ENCODE results near the gene SF1. TPM values are rescaled to one million over a fixed set of nuclear protein-coding genes. Genes with fewer than 3 reads are reported as not detected.

SF1 gene
- polyA plus RNA-seq, 4 donors = 304 to 417 (median 318) TPM

GRCh38 chr11:64714666-64715065 is 63.7 kb downstream of the SF1 start:
- no peak for DNase-seq (ENCODE audit: low read depth in 4 of 4, low spot score in 3 of 4)

Other genes with a start within 250 kb of the SF1 start
- 10 to 100 TPM; 18.7 to 35.7 (median 27.6) TPM for gene SLC22A11, start 222.6 kb downstream of the SF1 start, polyA plus RNA-seq (ENCODE audit: insufficient read length in 4 of 4)
- gene SLC22A12, start 187.3 kb downstream of the SF1 start, polyA plus RNA-seq (ENCODE audit: insufficient read length in 4 of 4) = 1 to 10 TPM; 3.3 to 5.3 (median 5.2) TPM
- gene NRXN2, start 55.3 kb downstream of the SF1 start, polyA plus RNA-seq (ENCODE audit: insufficient read length in 4 of 4) = 10 to 100 TPM; 15.5 to 27.8 (median 17.0) TPM
- gene RASGRP2, start 34.4 kb downstream of the SF1 start, polyA plus RNA-seq (ENCODE audit: insufficient read length in 4 of 4) = 1 to 10 TPM; 3.3 to 6.4 (median 5.4) TPM
- 1 to 10 TPM; 1.5 to 3.0 (median 2.5) TPM for gene PYGM, start 18.6 kb downstream of the SF1 start, polyA plus RNA-seq (ENCODE audit: insufficient read length in 4 of 4)
- 10 to 100 TPM; 21.4 to 21.5 (median 21.4) TPM for gene MAP4K2, start 24.7 kb upstream of the SF1 start, polyA plus RNA-seq (ENCODE audit: insufficient read length in 4 of 4)
- 10 to 100 TPM; 35.0 to 46.6 (median 40.6) TPM for gene MEN1, start 32.0 kb upstream of the SF1 start, polyA plus RNA-seq (ENCODE audit: insufficient read length in 4 of 4)
- 1 to 10 TPM; 4.4 to 7.1 (median 5.4) TPM for gene CDC42BPG, start 66.1 kb upstream of the SF1 start, polyA plus RNA-seq (ENCODE audit: insufficient read length in 4 of 4)
- 10 to 100 TPM; 54.1 to 69.5 (median 60.5) TPM for gene EHD1, start 100.1 kb upstream of the SF1 start, polyA plus RNA-seq (ENCODE audit: insufficient read length in 4 of 4)
- gene ATG2A, start 138.7 kb upstream of the SF1 start, polyA plus RNA-seq (ENCODE audit: insufficient read length in 4 of 4) = 10 to 100 TPM; 15.5 to 25.9 (median 16.5) TPM
- gene PPP2R5B, start 146.1 kb upstream of the SF1 start, polyA plus RNA-seq (ENCODE audit: insufficient read length in 4 of 4) = 10 to 100 TPM; 14.9 to 18.8 (median 17.9) TPM
- gene GPHA2, start 157.4 kb upstream of the SF1 start, polyA plus RNA-seq (ENCODE audit: insufficient read length in 4 of 4) = 1 to 10 TPM in 3 of 4 donors, under 1 TPM in 1; 0.54 to 2.8 (median 1.9) TPM
- gene MAJIN, start 193.6 kb upstream of the SF1 start, polyA plus RNA-seq (ENCODE audit: insufficient read length in 4 of 4) = 1 to 10 TPM in 2 of 4 donors, under 1 TPM in 2; 0.80 to 1.5 (median 1.00) TPM
- gene BATF2, start 218.4 kb upstream of the SF1 start, polyA plus RNA-seq (ENCODE audit: insufficient read length in 4 of 4) = 1 to 10 TPM; 3.2 to 3.5 (median 3.3) TPM
- gene ARL2, start 235.6 kb upstream of the SF1 start, polyA plus RNA-seq (ENCODE audit: insufficient read length in 4 of 4) = 10 to 100 TPM; 52.3 to 70.2 (median 59.7) TPM
- gene SNX15, start 248.9 kb upstream of the SF1 start, polyA plus RNA-seq (ENCODE audit: insufficient read length in 4 of 4) = 10 to 100 TPM; 31.1 to 33.5 (median 31.9) TPM

All from right renal pelvis (tissue), 4 donors.